HG03558 (cell line): ENCODE results near the gene SEPSECS.

Experiments
- ATAC-seq: cut with Tn5 transposase; IDR thresholded peaks from one replicate; pipeline ENCODE4 v1.9.1; 2021; ENCODE audit warnings: moderate number of reproducible peaks; ENCODE audit not compliant: unreplicated experiment; ENCODE audit errors: extremely low read depth

Gene SEPSECS

DNA sequence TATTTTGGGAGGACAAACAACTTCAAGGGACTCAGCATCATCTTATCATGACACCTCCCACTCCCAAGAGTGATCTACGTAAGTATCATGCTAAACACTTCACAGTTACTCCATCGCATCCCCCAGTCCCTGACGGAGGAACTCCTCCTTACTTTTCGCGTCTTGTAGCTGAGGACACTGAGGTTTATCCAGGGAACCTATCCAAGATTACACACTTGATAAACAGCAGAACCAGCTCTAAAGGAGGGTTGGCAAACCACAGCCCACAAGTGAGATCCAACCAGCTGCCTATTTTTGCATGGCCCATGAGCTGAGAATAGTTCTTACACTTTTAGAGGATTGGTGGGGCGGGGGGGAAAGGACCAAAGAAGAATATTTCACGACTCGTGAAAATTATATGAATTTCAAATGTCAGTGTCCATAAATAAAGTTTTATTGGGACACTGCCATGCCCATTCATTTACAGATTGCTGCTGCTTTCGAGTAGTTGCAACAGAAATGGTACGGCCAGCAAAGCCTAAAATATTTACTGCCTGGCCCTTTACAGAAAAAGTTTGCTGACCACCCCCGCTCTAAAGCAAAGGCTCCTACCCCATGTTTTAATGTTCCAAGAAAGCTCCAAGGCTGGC lies 47.8 kb downstream of the SEPSECS start:
- no peak for ATAC-seq

DNA sequence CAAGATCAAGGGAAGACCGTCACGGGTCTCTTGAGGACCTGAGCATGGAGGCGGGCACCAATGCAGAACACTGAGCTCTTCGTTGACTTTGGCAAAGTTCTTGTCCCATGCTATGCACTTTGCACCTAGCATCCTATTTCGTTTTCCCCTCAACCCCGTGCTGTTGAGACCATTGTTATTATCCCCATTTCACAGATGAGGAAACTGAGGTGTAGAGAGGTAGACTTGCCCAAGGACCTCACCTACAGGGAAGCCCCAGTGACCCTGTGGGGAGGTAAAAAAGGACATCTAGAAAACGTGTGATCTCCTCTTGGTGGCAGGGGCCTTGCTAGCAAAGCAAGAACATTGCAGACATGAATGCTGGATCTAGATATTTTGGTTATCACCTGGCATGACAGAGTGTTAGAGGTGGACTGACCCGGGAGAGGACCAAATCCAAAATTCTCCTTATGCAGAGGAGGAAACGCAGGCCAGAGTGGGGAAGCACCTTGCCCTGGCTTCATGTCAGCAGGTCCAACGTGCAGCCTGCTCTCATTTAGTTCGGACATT lies 48.5 kb downstream of the SEPSECS start:
- ATAC-seq = no peak

DNA sequence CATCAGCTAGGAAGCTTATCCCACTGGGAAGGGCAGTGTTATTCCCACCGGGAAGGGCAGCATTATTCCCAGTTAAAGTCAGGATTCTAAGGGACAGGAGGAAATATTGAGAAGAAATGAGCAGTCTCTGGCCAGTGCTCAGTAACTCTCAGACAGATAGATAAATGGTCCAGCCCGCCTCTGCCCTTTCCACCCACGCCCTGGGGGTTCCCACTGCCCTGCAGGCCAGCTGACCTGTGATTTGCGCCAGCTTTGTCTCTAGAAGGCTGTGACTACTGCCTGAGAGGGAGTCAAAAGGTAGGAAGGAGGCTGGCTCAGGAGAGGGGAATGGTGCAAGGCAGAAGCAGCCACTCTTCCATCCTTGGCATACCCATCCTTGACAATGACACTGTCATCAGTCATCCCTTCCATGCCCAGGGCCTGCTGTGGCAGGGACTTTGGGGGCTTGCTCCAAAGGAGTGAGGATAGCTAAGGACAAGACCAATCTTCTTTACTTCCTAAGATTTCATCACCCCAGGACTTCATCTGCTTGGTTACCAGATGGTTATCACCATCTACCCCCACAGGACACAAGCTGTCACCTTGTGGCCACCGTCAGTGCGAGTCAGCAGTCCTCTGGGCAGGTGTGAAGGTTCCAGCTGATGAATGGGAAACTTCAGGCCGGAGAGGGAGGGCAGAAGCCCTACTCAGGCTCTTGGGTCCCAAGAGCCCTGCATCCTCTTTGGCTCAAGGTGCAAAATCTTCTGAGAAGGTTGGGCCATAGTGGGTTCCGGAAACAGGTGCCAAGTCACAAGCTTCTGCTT lies 49.5 kb downstream of the SEPSECS start:
- ATAC-seq = no peak

DNA sequence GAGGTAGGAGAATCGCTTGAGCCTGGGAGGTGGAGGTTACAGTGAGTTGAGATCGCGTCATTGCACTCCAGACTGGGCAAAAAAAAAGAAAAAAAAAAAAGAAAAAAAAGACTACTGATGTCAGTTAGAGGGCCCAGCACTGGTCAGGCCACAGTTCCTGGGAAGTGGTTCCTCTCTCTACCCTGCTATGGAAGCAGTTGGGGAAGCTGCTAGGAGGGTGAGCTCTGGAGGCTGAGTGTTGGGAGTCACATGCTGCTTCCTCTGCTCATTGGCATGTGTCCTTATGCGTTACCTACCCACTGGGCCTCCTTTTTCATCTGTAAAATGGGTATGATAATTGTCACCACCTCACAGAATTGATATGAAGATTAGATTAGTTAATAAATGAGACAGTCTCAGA lies 50.7 kb downstream of the SEPSECS start:
- ATAC-seq = no peak

DNA sequence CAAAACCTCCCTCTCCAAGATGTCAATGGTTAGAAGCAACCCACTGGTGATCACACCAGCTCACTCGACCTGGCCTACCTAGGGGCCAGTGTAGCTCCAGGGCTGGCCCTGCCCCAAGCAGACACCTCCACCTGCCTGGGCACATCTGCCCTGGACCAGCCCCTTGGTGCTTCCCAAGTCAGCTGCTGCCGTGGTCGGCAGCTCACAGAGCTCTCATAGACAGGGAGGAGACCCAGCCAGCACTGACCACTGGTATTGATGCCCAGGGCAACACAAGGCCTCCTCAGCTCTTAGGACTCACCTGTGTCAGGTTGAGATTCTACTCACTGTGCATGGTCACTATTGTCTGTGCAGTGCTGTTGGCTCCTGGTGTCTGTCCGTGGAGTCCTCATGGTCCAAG lies 51.7 kb downstream of the SEPSECS start:
- no peak for ATAC-seq

DNA sequence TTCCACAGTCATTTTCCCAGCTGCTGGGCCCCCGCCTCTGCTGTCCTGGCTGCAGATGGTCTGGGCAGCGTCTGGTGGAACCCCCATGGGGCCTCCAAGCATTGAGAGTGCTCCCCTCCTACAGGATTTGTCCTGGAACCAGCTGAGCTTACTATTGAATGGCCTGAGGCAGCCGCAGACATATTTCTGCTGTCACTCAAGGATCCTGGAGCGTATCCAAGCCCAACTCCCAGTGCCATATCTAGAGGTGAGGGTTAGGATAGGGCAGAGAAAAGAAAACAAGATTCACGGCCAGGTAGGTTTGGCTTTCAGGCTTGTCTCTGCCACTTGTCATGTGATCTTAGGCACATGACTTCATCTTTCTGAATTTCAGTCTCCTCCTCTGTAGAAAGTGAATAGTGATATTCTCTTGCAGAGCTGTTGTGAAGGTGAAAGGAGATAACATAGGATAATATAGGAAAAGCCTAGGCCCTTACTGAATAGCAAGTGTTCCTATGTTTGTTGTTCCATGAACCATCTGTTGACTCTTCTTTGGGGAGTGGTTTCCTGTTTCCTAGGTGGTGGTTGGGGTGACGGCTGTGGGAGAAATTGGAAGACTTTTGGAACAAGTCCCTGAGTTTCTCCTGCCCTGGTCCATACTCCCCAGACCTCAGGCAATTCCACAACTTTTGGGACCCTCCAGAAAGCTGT lies 52.3 kb downstream of the SEPSECS start:
- ATAC-seq = no peak

DNA sequence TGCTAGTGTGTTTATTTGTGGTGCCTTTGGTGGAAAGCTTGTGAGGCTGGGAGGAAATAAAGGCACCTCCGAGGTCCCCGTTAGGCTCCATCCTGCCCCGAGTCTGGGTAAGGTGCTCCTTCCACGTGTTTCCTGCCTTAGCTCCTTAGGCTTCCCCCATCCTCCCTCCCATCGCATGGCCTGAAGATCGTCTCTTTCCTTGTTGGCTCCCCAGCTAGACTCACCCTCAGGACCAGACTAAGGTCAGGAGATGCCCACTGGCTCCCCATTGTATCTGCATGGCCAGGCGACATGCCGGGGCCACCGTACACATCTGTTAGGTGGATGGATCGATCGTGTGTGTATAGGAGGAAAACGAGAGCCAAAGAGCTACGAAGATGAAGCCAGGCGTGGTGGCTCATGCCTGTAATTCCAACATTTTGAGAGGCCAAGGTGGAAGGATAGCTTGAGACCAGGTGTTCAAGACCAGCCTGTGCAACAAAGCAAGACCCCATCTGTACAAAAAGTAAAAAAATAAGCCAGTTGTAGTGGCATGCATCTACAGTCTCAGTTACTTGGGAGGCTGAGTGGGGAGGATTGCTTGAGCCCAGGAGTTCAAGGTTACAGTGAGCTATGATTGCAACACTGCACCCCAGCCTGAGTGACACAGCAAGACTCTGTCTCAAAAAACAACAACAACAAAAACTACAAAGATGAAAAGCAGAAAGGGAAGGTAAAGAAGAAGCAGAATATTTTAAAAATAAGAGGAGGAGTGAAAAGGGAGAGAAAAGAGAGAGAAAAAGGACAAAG lies 53.7 kb downstream of the SEPSECS start:
- ATAC-seq = no peak

DNA sequence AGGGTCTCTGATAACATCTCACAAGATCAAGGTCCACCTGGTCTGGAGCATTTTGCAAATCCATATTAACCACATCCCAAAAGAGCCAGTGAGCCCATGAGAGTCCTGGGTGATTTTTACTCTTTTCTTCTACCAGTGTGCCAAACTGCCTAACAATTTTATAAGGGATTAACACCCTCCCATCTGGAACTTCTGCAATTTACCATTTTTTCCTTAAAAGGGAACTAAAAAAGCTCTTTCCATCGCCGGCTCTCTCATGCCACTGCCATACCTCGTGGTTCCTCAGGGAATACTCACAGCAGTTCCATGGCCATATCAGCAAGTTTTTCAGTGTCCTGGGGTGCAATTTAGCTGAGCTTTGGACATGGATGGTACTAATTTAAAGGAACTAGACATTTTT lies 55.7 kb downstream of the SEPSECS start:
- ATAC-seq = no peak

DNA sequence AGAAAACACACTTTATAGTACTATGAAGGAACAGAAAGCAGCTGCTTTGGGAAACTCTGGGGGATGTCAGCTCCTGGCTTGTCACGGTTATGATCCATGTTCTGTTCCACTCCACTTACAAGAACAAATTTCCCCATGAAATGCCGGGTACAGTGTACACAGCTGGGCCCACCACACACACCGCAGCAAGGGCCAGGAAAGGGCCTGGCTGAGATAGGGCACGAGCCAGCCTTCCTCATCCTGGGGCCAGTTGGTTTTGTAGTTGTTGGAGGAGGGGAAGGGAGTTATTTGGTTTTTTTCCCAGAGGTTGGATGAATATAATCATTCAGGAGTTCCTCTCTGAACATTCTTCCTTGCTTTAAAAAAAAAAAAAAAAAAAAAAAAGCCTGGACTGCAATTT lies 56.8 kb downstream of the SEPSECS start:
- no peak for ATAC-seq

DNA sequence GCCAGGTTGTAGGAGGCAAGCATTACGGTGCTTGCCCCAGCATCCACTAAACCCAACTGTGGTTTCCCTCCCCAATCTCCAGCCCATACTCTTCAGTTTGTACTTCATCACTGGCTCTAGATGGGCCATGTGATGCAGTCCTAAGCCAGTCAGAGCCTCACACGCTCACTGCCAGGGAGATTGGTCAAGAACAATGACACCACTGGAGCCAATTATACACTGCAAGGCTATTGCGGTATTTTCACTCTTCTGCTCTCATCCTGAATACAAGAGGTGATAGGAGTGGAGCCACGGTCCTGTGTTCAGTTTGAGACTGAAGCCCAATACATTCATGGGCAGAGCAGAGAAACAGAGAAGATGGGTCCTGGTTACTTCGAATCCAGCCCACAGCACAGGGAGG lies 58.4 kb downstream of the SEPSECS start:
- no peak for ATAC-seq

DNA sequence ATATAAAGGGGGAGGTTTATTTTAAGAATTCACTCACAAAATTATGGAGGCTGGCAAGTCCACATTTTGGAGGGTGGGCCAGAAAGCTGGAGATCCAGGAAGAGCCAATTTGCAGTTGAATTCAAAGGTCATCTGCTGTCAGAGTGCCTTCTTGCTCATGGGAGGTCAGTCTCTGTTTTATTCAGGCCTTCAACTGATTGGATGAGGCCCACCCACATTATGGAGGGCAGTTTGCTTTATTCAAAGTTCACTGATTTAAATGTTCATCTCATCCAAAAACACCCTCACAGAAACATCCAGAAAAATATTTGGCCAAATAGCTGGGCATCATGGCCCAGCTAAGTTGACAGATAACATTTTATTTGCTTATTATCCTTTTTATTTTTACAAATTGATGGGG lies 59.5 kb downstream of the SEPSECS start:
- ATAC-seq = no peak

DNA sequence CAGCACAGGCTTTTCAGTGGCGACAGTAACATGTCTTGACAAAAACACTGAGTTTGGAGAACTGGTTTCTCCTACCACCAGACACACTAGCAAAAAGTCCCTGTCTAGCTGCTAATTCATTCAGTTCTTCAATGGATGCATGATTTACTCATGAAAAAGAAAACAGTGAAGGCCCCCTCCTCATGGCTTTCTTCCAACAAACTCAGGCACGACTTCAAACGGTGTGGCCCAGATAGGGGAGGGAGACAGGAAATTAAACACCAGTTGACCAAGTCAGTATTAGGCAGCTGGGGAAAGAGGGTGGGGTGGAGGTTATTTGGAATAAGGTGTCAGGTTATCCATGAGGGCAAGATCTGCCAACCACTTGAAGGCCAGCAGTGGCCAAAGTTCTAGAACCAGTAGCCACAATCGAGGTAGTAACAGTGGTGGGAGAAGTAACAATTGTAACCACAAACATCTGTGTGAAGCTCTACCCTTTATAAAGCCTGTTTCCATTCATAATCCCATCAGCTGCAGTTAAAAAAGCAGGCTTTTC lies 60.2 kb downstream of the SEPSECS start:
- ATAC-seq = no peak

DNA sequence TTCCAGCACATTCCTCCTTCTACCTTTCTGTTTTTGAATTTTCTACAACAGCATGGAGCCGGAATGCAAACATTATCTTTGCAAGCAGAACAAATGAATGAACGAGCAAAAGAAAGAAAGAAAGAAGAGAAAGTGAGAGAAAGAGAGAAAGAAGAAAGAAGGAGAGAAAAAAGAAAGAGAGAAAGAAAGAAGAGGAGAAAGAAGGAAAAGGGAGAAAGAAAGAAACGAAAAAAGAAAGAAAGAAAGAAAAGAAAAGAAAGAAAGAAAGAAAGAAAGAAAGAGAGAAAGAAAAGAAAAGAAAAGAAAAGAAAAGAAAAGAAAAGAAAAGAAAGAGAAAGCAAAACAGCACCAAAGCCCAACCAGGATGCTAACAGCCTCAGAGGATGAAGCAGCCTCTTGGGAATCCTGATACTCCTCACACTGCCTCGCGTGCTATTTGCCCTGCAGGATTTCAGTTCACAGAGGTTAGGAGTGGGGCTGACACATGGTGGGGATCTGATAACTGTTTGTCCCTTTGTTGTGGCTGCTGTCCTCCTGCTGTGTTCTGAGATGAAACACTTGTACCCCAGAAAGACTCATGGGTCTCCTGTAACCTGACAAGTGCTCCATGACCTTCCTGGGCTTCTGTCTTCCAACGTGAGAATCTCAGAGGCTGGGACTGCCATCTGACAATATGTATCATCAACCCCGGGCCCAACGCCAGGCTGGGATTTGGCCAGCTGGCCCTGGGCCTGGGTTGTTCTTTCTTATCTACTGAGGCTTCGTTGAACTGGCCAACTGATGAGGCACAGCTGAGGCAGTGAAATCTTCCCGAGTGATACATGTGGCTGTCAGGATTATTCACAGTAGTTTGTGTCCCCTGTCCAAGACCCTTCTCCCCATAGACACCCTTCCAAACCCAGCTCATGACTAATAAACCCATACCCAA lies 61.0 kb downstream of the SEPSECS start:
- ATAC-seq = no peak

DNA sequence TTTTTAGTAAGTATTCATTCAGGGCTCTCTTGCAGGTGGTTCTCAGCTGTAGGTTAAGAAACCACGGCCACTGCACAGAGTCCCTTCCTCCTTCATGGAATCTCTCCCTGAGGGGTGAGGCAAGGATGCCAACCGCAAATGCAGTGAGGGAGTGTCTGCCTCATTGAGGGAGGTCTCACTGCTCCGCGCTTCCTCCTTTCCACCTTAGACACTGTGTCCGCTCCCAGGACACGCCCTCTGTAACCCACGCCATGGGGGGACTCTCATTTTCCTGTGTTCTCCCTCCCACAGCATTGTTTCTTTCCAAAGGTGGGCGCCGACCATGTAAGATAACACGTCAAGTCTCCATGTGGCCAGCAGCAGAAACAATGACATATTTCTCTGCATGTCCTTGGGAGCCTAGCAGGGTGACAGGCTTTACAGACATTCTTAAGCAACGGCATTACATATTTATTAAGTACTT lies 63.2 kb downstream of the SEPSECS start:
- no peak for ATAC-seq

DNA sequence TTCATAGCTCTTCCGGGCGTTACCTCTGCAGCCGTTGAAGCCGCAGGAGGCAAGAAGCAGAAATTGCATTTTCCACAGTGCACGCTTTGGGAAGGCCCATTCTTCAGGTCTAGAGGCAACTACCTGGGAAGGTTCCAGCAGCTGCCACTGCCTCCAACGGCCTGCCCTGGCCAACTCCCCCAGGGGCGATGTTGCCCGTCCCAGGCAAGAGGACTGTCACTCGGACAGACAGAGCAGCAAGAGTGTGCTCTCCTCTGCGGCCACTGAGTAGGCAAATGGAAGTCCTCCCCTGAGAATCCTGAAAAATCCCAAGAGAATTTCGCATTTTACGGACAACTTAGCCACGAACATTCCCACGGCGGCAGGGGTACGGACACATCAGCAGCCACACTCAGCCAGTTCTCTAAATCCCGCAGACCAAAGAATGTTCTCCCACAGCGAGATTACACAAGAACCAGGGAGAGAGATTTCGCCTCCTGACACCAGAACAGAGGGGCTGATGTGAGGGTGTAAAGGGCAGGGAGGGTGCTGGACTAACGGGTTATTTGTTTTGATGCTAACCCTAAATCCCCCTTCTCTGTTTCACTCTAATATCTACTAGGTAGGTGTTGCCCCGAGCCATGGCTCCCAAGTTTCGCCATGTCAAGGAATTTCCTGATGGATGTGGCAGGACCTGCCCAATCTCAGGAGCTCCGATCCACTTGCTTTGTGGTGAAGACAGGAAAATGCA lies 63.8 kb downstream of the SEPSECS start:
- ATAC-seq = no peak

DNA sequence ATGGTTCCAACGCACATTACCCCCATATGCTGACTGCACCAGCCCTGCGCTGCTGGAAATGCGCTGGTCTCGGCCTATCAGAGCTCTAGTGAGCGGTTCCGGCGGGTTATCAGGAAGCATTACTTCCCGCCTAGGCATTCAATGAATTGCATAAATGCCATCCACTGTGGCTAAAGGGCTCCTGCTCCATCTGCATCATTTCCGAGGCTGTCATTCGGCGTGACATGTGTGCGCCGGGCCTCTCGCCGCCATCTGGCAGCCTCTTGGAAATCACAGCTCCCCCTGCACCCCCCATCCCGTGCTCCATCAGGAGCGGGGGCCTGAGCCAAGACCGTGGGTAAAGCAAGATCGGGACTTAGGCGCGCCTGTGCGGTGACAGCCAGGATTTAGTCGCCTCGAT lies 64.4 kb downstream of the SEPSECS start:
- no peak for ATAC-seq

DNA sequence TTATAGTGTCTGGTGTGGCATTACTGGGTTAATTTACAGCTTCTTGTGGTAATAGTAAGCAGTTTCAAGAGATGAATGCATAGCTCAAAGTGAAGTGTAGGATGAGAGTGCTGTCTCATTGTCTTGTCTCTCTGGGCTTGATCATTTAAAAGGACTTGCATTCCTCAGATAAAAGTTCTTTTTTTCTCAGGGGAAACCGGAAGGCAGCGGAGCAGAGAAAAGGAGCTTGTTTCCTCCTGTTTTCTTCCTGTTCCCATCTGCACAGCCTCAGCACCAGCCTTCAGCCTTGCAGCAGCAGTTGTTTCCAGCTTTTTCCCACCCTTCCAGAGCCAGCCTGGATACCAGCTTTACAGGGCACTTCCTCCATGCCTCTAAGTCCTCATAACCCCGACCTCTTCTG lies 68.1 kb downstream of the SEPSECS start:
- no peak for ATAC-seq

DNA sequence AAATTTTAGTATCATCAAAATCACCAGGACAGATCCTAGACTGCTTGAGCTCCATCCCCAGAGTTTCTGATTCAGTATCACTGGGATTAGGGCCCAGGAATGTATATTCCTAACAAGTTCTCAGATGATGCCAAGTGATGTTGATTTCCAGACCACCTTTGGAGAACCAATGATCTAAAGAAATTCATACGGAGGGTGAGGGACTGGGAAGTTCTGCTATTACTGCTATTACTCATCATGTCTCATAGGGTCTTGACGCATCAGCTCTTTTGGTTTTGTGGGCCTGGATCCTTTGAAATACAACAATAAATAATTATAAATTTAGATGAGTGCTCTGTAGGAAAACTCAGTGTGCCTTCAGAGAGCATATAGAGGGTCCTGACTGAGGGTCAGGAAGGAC lies 69.7 kb downstream of the SEPSECS start:
- ATAC-seq = no peak
